ENCODE results near the gene DNAJC16.
A peak's percentile ranks its signal among the peaks of the same experiment; 100 is the strongest.
"Not testable (repeated sequence)": the region's sequence is repeated elsewhere in the genome, so short reads cannot be mapped to it uniquely, and the experiment has no call there.

DNAJC16 gene

GRCh38 chr1:15592285-15592684, 65.6 kb downstream of the DNAJC16 start:
- no peak for DNase-seq

GRCh38 chr1:15595809-15596617, 69.4 kb downstream of the DNAJC16 start:
- DNase-seq: no peak

GRCh38 chr1:15598436-15598835, 71.8 kb downstream of the DNAJC16 start:
- no peak for DNase-seq

GRCh38 chr1:15603050-15603965, 76.7 kb downstream of the DNAJC16 start:
- DNase-seq: peak; percentile 83

GRCh38 chr1:15603966-15604282, 77.3 kb downstream of the DNAJC16 start:
- DNase-seq: not testable (repeated sequence)

GRCh38 chr1:15604400-15604799, 77.8 kb downstream of the DNAJC16 start:
- DNase-seq: not testable (repeated sequence)

GRCh38 chr1:15605398-15606383, 79.0 kb downstream of the DNAJC16 start:
- no peak for DNase-seq

GRCh38 chr1:15609631-15610030, 83.0 kb downstream of the DNAJC16 start:
- no peak for DNase-seq

- DNase-seq: peak; percentile 26
Measured at GRCh38 chr1:15610167-15610566, 83.5 kb downstream of the DNAJC16 start.

- no peak for DNase-seq
Measured at GRCh38 chr1:15616373-15617172, 89.9 kb downstream of the DNAJC16 start.

- DNase-seq: peak; percentile 77
Measured at GRCh38 chr1:15617173-15618076, 90.8 kb downstream of the DNAJC16 start, which contains the start of gene DDI2. DDI2 (plus strand) TSS chr1:15617458; CDS start chr1:15617671, 213 bp downstream.

GRCh38 chr1:15618077-15618654, 91.5 kb downstream of the DNAJC16 start:
- DNase-seq: no peak

- DNase-seq: no peak
Measured at GRCh38 chr1:15618655-15619525, 92.2 kb downstream of the DNAJC16 start.

- DNase-seq: no peak
Measured at GRCh38 chr1:15620155-15620545, 93.5 kb downstream of the DNAJC16 start.

GRCh38 chr1:15620902-15621682, 94.4 kb downstream of the DNAJC16 start:
- no peak for DNase-seq

- no peak for DNase-seq
Measured at GRCh38 chr1:15621975-15622374, 95.3 kb downstream of the DNAJC16 start.

- DNase-seq: no peak
Measured at GRCh38 chr1:15622712-15623373, 96.2 kb downstream of the DNAJC16 start.

- no peak for DNase-seq
Measured at GRCh38 chr1:15623435-15623834, 96.8 kb downstream of the DNAJC16 start.
